GM12801 (cell line): ENCODE results near the gene SLC6A8.

ENCODE experiments used
- CTCF ChIP-seq: IDR thresholded peaks from one replicate; pipeline ENCODE4 v1.5.1; 2011; ENCODE audit warnings: control low read depth; ENCODE audit not compliant: insufficient read length; ENCODE audit errors: extremely low read depth

Gene SLC6A8

GRCh38 chrX:153735274-153735673 lies 47.5 kb downstream of the SLC6A8 start:
- TF ChIP-seq CTCF: no peak

GRCh38 chrX:153736071-153736820 lies 48.5 kb downstream of the SLC6A8 start:
- TF ChIP-seq CTCF: no peak

- no peak for TF ChIP-seq CTCF
Measured at GRCh38 chrX:153736871-153737441, 49.2 kb downstream of the SLC6A8 start.

- no peak for TF ChIP-seq CTCF
Measured at GRCh38 chrX:153738056-153738605, 50.4 kb downstream of the SLC6A8 start.

- no peak for TF ChIP-seq CTCF
Measured at GRCh38 chrX:153739754-153740486, 52.2 kb downstream of the SLC6A8 start.

- no peak for TF ChIP-seq CTCF
Measured at GRCh38 chrX:153740631-153741222, 53.0 kb downstream of the SLC6A8 start.

GRCh38 chrX:153741446-153741845 lies 53.7 kb downstream of the SLC6A8 start:
- TF ChIP-seq CTCF: no peak
